DMS79 treated with DMSO at 0.1 percent for 48 hours (cell line): ENCODE data around the gene TPCN2.

Experiments used
- DNase-seq: peaks from one replicate; lab custom pipeline; 2025; lab: John Stamatoyannopoulos, UW

Gene TPCN2

DNA sequence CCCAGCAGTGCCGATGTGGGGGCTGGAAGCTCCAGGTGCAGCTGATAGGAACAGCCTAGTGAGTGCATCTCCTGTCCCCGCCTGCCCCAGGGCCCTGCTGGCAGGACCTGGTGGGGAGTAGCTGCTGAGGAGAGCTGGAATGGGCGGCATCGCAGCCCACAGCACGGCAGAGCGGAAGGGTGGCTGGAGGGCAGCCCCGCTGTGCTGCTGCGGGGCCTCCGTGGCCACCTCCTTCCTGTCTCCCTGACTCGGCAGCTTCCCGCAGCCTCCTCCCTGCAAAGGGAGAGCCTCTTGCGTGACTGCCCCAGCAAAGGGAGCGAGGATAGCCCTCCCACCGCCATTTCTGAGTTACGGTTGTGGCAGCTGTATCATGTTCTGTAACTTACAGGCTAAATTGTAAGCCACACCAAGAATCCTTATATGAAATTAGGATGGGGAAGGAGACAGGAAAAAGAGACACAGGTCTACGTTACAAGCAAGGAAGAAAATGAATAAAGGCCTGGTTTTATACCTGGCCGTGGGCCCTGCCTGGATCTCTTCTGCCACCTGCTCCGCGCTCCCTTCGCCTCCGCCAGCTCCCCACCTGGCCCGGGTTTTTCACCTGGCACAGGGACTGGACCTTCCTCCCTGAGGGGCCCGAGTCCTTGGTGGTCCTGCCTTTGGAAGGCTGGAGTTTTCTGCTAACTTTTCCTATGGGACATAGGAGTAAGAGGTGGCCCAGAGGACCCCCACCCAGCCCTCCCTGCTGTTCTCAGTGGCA is 10.0 kb downstream of the TPCN2 start:
- DNase-seq: no peak

DNA sequence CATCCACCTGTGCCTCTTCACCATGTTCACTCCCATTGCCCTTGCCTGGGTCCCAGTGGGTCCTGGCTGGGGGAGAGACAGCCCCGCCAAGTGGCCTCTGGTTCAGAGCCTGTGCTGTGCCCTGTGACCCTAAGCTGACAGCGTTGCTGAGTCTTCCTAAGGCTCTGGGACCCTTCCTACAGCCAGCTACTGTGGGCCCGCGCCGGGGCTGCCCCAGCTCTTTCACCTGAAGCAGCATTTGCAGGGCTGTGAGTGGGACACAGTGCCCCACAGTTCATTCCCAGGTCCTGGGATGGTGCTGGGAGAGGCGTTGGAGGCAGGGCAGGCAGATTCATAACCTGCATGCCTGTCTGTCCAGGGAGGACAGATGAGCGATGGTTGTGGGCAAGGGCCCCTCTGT is 10.7 kb downstream of the TPCN2 start:
- DNase-seq: no peak

DNA sequence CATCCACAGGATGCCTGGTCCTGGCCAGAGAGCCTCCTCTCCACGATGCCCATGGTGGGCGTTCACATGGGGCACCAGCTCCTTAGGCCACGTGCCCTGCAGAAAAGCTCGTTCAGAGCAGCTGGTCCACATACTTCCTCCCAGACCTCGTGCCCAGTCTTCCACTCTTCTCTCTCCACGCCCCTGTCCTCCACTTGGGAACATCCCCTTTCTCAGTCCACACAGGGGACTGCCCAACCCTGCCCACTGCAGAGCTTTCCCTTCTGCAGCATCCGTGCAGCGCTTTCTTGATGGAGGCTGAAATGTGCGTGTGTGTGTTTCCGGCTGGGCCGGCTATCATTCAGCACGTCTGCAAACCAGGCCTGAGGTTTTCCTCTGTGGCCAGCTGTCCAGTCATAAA is 11.3 kb downstream of the TPCN2 start:
- DNase-seq: no peak

DNA sequence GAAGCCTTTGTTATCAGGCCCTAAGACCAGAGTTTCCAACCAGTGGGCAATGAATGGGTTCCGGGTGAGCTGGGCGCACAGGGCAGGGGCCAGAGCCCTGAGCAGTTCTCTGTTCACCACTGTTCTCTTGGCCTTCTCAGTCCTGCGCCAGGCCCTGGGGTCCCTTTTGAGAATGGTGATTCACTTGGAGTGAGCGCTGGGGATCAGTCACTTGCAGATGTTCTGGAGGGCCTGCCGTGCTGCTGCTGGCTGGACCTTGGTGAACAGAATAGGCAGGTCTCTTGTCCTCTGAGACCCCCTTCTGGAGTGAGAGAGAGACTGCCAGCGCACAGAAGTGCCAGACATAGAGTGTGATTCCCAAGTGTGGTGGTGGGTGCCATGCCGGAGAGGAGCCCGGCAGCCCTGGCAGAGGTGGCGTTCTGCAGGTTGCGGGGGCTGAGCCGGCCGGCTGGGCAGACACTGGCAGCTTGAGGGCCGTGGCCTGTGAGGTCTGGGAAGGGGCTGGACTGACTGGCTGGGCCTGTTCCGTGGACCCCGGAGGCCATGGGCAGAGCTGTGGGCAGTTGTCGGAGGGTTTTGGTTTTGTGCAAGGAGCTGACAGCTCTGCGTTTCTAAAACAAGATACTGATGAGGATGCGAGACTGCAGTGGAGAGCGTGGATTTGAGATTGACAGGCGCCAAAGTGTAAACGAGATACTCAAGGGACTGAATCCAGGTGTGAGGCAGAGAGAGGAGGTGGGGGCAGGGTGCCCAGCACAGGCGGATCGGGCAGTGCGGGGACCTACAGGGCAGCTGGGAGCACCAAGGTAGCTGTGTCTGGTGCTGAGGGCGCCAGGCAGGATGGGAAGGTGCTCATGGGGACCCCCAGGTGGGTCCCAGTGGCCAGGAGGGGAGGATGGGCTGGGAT is 12.3 kb downstream of the TPCN2 start:
- no peak for DNase-seq

DNA sequence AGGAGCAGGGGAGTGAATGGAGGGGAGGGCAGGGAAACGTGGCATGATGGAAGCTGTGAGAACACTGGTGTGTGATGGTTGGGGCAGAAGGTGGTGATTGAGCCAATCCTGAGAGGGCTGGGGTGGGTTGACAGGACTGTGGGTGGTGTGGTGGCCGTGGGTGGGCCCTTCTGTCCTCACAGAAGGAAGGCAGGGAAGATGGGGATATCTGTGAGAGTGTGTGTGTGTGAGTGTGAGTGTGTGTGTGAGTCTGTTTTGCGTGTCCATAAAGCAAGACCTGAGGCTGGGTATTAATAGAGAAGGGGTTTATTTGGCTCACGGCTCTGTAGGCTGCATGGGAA is 13.0 kb downstream of the TPCN2 start:
- DNase-seq: no peak

DNA sequence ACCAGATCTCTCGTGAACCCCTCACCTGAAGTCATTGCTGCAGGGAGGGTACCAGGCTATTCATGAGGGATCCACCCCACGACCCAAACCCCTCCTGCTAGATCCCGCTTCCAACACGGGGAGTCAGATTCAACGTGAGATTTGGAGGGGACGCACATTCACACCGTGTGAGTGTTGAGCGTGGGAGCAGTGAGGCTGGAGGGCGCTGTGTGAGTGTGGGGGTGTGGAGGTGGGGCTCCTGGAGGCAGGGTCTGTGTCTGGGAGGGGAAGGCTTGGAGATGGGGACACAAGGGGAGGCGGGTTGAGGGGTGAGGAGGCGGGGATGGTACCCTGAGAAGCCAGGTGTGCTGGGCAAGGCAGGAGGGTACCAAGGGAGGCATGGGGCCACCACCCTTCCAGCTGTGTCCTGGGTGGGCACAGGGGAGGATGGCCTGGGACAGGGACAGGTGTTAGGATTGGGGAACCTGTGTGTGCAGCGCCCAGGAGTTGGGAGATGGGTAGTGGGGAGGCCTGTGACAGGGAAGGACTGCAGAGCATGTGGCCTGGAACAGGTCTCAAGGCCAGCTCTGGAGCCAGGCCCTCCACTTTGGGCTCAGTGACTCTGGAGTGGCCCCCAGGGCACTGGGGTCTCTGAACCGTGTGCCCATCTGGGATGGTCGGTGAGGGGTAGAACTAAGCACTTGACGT is 13.6 kb downstream of the TPCN2 start:
- DNase-seq: no peak

GRCh38 chr11:69062873-69063651 is 14.3 kb downstream of the TPCN2 start:
- no peak for DNase-seq

DNA sequence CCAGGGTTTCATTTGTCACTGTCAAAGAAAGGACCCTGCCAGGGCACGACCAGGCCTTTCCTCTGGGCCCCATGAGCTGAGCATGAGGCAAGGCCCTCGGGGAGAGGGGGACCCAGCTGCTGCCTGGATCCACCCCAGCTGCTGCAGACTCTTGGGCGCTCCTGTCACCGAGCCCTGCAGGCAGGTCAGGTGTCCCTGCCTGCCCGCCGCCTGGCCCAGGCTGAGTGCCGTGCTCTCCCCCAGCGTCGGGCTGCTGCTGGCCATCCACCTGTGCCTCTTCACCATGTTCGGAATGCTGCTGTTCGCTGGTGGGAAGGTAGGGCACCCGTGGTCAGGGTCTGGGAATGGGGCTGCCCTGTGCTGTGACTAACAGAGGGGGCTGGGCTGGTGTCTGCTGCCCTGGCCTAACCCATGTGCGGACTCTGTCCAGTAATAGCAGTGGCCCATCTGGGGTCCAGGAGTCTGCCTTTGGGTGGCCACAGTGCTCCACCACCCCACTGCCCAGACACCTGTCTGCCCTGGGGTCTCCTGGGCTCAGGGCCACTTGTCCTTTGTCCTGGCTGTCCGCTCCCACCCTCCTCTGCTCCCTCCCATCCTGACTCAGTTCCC is 15.0 kb downstream of the TPCN2 start:
- DNase-seq: no peak

DNA sequence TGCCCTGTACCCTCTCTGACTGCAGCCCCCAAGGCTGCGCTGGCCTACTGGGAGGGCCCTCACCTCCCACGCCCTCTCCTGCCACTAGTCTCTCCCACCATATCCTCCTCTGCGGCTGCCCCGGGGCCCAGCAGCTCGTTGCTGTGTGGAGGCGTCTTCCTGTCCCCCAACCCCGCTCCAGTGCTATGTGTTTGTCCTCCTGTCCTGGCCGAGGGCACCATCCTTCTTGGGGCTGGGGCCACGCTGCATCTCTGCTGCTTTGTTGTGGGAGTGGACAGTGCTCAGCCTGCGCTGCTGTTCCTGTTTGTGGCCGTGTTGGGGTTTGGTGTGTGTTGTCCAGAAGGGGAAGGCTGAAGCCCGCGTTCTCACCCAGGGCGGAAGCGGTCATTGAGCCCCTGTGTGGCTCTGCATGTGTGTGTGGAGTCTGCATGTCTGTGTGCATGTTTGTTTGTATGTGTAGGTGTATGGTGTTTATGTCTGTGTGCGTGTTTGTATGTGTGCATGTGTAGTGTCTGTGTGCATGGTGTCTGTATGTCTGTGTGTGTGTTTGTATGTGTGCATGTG is 15.7 kb downstream of the TPCN2 start:
- DNase-seq: no peak

DNA sequence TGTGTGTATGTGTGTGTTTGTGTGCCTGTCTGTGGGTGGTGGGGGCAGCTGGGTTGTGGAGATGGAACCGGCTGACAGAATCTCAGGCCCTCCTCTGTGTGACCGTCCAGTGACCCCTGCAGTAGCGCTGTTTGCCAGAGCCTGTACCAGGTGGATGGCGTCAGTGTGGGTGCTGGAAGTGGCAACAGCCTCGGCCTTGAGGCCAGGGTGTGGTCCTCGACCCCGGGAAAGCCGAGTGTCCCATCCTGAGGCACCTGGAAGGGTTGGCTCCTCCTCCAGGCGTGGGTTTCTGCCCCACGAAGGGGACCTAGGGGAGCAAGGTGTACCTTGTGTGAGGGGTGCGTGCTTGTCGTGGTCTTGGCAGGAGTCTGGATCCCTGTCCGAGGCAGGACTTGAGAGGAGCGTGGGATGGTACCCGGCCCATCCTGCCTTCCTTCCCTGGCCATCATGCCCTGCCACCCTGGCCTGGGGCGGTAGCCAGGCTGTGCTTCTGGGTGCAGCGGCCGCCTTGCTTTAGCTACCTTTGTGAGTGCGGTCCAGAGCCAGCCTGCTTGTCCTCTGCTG is 16.5 kb downstream of the TPCN2 start:
- no peak for DNase-seq

- DNase-seq: no peak
These were observed 17.7 kb downstream of the TPCN2 start for GRCh38 chr11:69066122-69067112.

DNA sequence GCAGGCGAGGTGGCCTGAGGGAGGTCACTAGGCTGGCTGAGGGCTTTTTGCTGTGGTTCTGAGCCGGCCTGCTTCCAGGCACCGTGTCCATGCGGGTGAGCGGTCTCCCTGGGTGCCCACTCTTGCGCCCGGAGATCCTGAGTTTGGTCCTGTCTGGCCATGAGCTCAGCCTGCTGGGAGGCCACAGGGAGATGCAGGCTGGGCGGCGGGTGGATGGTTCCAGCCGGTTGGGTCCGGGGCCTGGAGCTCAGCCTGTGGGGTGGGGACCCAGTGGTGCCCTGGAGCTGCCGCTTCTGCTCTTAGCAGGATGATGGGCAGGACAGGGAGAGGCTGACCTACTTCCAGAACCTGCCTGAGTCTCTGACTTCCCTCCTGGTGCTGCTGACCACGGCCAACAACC is 18.5 kb downstream of the TPCN2 start:
- no peak for DNase-seq

DNA sequence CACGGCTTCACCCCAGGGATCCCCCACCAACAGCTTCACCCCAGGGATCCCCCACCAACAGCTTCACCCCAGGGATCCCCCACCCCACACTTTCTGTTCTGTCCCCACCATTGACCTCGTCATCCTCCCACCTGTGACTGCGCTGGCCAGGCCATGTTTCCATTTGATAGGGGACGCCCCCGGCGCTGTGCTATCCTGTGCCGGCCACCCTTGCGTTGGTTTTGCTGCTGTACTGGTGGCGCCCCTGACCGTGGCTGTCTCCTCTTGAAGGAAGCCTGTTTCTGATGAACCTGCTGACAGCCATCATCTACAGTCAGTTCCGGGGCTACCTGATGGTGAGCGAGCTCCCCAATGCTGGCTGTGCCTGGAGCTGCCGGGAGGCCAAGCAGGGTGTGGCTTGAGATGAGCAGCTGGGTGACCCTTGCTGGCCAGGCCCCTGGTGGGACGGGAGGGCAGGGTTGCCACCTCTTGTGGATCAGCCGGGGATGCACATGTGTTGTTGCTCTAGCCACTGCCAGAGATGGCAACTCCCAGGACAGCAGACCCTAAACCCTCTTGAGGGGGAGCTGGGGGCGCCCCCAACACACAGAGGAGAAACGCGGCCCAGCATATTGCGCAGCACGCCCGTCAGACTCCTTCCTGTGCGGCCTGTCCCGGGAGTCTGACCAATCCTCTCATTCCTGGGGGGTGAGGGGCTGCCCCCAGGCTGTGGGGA is 22.5 kb downstream of the TPCN2 start:
- no peak for DNase-seq

DNA sequence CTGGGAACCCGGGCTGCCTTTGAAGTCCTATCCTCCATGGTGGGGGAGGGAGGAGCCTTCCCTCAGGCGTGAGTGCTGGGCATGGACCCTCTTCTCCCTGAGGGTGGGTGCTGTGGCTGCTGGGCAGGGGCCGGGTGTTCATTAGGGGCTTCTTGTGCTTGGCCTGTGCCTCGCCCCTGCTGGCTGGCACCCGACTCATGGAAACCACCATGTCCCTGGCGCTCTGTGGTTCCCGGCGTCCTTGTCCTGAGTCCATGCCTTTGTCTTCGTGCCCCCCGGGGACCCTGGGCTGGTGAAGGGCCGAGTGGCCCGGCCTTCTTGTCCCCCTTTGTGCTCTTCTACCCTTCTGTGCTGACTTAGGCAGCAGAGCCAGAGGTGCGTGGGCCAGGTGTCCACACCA is 23.2 kb downstream of the TPCN2 start:
- DNase-seq: no peak

GRCh38 chr11:69073469-69073868 is 24.7 kb downstream of the TPCN2 start:
- DNase-seq: no peak

DNA sequence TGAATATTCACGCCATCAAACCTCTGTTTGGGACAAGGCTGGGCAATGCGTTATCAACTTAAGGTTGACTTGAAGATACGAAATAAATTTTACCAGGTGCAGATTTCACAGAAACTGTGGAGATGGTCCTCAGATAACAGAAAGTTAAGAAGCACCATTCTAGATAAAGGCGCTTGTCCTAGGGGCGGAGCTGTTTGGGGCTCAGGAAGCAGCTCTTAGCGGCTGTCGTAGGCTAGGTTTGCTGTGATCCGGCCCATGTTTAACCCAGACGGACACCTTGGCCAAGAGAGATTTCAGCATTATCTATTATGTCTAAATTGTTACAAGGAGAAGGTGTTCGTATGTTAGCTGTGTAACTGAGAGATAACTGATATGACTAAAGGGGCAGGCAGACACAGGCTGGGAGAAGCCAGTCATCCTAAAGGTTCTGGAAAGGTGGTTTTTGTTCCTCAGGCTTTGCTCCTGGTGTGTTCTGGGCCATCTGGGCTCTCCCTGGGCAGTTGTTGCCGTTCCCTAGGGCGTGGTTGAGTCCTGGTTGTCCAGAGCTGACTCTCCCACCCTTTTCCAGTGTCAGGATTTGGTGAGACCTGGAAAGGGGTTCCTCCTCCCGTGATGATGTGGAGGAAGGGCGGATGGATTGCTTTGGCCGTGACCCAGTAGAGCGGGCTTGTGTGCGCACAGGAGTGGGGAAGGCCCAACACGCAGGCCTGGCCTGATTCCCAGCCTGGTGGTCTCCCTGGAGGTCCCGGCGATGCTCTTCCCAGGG is 25.8 kb downstream of the TPCN2 start:
- DNase-seq: no peak

DNA sequence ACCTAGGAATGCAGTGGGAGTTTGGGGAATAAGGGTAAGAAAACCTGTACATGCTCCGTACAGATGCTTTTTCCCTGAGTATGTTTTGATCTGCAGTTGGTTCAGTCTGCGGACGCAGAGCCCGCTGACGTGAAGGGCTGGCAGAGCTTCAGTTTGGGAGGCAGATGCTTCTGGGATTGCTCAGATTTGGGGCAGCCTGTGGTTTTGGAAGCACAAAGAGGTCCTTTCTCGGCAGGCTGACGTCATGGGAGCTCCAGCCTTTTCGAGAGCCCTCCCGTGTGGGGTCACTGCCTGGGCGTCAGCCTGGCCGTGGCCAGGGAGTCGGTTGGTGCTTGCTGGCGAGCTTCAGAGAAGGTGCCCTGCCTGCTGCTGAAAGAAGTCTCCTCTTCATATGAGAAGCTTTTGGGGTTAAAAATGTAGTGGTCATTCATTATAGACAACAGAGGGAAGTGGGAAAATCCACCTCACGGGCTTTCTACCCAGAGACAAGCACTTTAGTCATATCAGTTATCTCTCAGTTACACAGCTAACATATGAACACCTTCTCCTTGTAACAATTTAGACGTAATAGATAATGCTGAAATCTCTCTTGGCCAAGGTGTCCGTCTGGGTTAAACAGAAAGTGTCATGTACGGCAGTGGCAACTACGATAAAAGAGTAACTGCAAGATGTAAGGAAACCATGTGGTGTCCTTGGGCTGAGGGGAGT is 26.8 kb downstream of the TPCN2 start:
- no peak for DNase-seq
